HG03139 (cell line): ENCODE measurements around the gene PPA1.
"Not testable (repeated sequence)": the region's sequence is repeated elsewhere in the genome, so short reads cannot be mapped to it uniquely, and the experiment has no call there.

Experiments
- ATAC-seq: cut with Tn5 transposase; IDR thresholded peaks from one replicate; pipeline ENCODE4 v1.9.1; 2021; ENCODE audit not compliant: unreplicated experiment

PPA1 gene

DNA sequence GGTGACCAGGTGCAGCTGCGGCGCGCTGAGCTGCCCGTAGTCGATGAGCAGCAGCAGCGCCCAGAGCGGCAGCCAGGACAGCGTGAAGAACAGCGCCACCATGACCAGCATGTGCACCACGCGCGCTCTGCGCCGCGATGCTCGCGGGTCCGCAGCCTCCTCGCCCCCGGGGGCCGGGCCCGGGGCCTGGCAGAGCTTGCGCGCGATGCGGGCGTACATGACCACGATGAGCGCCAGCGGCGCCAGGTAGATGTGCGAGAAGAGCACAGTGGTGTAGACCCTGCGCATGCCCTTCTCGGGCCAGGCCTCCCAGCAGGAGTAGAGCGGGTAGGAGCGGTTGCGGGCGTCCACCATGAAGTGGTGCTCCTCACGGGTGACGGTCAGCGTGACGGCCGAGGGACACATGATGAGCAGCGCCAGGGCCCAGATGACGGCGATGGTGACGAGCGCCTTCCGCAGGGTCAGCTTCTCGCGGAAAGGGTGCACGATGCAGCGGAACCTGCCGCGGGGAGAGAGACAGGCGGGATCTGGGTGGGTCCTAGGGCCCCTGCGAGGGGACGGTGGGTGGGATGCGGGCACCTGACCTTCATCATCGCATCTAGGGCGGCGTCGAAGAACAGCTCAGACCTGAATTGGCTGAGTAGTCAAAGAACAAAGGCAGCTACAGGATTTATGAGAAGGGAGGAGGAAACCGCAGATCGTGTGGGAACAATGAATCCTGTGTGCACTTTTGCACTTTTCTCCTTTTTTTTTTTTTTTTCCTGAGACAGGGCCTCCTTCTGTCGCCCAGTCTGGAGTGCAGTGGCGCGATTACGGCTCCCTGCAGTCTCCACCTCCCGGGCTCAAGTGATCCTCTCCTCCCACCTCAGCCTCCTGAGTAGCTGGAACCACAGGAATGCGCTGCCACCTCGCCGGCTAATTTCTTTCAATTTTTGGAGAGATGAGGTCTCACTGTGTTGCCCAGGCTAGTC, 22.4 kb upstream of the PPA1 start:
- ATAC-seq: no peak

DNA sequence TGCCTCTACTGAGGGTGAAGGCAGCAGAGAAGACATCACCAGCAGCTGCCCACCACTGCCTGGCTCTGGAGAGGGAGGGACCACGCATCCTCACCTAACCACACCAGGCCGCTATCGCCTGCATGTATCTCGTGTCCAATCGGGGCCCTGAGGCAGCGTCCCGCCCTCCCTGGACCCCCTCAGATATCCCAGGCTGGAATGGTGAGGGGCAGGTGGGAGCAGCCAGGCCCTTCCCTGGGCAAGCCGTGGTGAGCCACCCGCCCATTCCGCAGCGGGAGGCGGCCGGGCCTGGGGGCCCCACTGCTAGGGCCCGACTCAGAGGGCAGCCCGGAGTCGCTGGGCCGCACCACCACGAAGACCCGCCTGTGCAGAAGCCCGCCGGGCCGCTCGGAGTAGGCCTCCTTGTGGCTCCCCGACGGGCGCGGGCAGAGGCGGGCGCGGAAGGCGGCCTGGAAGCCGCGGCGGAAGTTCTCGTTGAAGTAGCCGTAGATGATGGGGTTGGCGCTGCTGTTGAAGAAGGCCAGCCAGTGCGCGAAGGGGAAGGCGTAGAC, 21.6 kb upstream of the PPA1 start:
- ATAC-seq: no peak

DNA sequence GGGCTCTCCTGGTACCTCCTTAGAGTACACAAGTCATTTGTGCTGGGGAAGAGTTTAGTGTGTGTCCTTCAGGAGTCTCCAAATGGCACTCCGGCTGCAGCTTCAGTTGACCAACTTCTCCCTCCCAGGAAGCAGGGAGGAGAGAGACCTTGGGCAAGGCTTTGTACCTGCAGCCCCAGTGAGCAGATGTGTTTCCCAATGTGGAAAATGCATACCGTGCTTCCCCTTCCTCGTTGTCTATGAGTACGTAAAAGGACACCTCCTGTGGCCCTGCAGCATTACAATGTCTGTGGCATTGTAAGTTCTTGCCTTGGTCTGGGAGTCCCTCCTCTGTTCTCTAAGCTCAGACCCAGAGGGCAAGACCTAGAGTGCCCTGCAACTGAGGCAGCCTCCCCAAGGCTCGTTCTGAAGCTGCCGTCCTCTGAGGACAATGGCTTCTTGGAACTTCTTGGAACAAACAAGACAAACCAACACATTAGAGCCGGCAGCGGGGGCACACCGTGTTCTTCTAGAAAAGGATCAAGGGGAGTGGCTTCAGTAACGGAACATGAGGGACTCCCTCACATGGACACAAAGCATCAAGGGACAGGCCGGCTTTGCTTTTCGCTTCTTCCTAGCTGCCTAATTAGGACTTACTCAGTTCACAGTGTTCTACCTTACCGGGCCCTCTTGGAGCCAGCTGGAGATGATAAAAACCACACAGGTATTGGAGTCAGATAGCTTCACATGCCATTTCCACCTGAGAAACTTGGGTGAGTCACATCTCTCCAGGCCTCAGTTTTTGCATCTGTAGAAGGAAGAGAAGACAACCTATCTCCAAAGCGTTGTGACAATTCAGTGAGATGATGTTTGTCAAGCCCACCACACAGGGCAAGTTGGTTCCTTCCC, 20.9 kb upstream of the PPA1 start:
- no peak for ATAC-seq

DNA sequence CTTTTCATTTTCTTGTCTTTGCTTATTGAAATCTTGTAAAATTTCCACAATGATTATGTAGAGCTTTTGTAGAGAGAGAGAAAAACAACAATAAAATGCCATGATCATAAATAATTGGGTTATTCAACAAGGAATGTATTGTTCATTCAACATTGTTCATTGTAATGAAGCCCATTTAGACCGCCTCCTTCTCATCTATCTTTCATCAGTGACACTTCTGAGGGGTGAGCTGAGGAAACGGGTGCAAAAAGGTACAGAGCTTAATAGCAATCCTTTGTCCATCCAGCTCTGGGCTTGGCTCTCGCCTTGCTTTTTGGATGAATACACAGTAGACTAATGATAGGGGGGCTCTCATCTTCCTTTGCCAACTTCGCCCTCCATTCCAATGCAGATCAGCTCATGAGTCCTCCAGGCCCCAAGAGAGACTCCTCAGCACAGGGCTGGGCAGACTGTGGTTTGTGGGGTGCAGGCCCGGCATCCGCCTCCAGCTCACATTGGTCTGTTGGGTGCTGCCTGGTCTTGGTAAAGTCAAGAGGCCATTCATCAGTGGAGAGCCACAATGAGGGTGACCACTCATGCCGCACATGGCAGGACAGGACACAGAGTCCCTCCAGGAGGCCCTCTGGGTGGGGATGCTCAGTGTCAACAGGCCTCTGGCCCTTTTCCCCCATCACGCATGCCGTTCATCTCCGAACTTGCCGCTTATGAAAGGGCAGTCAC, 17.9 kb upstream of the PPA1 start:
- ATAC-seq: no peak

DNA sequence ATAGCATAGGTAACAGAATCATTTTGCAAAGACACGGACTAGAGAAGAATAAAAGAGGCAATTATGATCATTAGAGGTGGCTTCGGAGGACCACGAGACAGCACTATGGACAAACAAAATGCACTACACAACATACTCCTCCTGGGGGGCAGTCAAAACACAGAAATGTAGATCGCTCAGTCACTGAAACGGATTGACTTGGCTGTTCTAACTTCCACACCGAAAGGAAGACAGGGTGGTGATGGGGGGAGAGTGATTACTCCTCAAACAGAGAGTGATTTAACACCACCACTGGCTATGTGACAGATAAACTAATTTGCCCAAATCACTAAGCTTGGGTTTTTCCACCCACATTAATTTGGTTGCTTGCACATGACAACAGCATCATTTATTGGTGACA, 14.1 kb upstream of the PPA1 start:
- ATAC-seq: no peak

DNA sequence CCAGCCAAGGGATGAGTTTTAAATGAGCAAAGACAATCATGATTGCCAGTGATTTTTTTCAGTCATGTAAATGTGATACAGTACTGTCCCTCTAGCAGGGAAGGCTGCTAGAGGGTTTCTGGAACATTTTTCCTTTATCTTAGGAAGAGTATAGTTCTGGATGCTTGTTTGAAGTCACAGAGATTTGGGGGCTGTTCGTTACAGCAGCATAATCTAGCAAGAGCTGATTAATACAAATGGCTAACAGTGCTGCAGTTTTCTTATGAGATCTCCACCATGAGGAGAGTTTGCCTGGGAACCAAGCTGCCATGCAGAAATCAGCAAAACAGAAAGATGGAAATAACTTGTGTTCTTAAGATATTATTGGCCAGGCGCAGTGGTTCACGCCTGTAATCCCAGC, 7.9 kb upstream of the PPA1 start:
- ATAC-seq: no peak

DNA sequence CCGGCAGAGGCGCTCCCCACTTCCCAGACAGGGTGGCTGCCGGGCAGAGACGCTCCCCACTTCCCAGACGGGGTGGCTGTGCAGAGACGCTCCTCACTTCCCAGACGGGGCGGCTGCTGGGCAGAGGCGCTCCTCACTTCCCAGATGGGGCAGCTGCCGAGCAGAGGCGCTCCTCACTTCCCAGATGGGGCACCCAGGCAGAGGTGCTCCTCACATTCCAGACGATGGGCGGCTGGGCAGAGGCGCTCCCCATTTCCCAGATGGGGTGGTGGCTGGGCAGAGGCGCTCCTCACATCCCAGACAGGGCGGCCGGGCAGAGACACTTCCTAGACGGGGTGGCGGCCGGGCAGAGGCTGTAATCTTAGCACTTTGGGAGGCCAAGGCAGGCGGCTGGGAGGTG, 6.8 kb upstream of the PPA1 start:
- not testable (repeated sequence) for ATAC-seq

DNA sequence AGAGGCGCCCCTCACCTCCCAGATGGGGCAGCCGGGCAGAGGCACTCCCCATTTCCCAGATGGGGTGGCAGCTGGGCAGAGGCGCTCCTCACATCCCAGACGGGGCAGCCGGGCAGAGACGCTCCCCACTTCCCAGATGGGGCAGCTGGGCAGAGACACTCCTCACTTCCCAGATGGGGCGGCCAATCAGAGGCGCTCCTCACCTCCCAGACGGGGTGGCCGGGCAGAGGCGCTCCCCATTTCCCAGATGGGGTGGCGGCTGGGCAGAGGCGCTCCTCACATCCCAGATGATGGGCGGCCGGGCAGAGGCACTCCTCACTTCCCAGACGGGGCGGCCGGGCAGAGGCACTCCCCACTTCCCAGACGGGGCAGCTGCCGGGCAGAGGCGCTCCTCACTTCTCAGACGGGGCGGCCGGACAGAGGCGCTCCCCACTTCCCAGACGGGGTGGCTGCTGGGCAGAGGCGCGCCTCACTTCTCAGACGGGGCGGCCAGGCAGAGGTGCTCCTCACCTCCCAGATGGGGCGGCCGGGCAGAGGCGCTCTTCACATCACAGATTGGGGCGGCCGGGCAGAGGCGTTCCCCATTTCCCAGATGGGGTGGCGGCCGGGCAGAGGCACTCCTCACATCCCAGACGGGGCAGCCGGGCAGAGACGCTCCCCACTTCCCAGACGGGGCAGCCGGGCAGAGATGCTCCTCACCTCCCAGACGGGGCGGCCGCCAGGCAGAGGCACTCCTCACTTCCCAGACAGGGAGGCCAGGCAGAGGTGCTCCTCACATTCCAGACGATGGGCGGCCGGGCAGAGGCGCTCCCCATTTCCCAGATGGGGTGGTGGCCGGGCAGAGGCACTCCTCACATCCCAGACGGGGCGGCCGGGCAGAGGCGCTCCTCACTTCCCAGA, 6.1 kb upstream of the PPA1 start:
- not testable (repeated sequence) for ATAC-seq

DNA sequence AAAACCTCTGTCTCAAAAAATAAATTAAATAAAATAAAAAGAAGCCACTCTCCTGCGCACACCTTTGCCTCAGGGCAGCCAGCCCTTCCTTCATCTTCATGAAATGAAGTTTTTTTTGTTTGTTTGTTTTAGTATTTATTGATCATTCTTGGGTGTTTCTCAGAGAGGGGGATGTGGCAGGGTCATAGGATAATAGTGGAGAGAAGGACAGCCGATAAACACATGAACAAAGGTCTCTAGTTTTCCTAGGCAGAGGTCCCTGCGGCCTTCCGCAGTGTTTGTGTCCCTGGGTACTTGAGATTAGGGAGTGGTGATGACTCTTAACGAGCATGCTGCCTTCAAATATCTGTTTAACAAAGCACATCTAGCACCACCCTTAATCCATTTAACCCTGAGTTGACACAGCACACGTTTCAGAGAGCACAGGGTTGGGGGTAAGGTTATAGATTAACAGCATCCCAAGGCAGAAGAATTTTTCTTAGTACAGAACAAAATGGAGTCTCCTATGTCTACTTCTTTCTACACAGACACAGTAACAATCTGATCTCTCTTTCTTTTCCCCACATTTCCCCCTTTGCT, 4.8 kb upstream of the PPA1 start:
- ATAC-seq: not testable (repeated sequence)

DNA sequence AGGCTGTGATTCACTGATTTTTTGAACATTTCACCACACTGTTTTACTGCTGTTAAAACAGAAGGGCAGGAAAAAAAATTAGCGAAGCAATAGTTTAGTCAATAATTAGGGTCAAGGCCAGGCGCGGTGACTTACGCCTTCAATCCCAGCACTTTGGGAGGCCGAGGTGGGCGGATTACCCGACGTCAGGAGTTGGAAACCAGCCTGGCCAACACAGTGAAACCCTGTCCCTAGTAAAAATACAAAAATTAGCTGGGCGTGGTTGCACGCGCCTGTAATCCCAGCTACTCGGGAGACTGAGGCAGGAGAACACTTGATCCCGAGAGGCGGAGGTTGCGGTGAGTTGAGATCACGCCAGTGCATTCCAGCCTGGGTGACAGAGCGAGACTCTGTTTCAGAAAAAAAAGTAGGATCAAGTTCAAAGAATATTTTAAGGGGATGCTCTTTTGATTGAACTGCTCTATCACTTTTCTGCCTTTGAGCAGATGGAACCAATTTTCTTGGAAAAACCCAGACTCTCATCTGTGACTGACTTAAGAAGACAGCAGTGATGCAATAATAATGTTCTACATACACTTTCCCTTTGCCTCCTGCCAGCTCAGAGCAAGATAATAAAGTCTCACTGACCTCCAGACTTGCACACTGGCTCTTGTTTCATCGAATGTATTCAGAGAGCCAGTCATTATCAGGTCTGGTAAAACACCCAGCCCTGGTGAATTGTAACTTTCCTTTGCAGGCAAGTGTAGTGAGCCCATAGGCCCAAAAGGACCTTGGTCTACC, 1.6 kb upstream of the PPA1 start:
- ATAC-seq: no peak

DNA sequence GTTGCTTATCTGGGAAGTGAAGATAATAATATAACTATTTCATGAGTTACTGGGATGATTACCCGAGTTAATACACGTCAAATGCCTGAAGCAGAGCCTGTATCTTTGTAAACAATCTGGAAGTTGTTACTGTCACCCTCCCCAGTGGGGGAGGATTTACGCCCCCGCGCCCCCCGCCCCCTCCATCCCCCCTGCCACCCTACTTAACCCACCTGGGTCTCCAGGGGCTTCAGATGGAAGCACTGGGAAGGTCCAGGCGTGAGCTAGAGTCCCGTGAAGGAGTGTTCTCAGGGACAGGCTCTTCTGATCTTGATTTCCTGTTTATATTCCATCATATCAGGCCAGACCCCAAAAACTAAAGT, 691 bp upstream of the PPA1 start:
- ATAC-seq: no peak

DNA sequence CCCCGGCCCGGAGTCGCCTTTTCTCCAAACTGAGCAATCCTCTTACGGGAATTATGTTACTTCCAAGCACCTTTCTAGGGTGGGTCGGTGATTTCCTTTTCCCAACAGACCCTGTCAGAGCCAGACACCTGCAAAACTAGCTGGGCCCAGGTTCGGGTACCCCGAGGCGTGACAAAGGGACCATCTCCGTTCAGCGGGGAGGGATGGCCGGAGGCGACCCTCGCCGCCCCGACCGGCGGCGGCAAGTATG, 445 bp downstream of the PPA1 start:
- no peak for ATAC-seq

DNA sequence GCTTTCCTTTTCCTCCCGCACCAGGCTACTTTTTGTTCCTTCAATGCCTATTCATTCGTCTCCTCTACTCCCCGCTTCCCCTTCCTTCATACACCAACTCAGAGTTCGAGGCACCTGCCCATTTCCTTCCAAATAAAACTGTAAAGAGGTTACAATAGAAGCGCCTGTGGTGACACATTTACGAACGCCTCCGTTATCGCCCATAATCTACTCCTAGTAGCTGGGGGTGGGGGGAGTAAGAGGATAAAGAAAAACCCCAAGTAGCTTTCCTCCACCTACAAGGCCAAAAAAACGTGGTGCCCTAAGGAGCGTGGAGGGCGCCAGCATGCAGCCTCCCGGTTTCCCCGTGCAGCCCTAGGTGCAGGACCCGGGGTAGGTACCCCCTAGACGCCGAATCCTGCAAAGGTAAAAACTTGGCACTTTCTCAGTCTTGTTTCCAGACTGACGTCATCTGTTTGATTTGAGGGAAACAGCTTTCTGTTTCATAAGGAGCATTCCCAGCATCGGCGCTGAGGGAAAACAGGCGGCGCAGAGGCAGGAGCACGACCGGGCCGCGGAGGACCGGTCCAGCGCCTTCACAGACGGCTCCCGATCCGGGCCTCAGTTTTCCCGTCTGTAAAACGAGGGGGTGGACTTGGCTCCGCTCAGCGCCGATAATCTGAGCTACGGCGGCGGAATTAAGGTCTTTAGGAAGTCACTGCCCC, 922 bp downstream of the PPA1 start:
- ATAC-seq: no peak

DNA sequence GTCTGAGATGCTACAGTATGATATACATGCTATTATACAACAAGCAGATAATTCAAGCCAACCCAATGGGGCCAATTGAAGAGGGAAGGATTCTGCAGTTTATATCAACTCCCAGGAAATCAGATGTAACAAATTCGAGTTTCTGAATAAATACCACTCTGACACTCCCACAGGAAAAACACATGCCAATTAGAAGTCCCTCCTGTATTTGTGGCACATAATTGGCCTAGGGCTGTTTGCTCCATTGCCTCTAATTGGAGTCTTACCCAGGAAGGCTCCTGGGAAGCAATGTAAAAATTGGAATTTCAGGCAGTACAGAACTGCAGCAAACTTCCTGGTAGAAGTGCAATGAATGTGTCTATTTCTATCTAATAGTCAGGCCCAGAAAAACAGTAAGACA, 4.7 kb downstream of the PPA1 start:
- no peak for ATAC-seq

DNA sequence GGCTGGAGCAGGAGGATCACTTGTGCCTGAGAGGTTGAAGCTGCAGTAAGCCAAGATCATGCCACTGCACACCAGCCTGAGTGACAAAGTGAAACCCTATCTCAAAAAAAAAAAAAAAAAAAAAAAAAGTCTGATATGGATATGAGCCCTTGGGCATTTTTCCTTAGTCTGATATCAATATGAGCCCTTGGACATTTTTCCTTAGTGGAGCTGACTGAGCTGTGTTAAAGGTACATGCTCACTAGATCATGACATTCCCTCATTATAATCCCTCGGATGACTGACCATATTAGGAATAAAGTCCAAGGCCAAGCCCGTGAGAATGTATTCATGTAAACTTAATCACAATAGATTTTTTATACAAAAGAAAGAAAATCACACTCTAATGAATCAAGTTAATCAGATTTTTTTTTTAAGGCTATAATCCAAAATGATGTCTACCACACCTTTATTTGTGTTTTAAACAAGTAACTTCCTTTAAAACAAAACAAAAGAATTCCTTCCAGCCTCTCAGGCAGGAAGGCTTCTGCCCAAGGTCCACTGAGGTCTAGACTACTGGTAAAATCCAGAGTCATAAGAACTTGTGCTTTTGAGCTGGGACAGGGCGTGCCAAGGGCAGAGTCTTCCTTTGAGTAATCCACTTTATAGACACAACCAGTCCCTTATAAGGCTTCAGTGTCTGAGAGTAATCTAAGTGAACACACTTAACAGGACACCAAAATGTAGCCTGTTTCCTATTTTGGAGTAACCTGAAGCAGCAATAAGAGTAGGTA, 5.5 kb downstream of the PPA1 start:
- ATAC-seq: no peak

DNA sequence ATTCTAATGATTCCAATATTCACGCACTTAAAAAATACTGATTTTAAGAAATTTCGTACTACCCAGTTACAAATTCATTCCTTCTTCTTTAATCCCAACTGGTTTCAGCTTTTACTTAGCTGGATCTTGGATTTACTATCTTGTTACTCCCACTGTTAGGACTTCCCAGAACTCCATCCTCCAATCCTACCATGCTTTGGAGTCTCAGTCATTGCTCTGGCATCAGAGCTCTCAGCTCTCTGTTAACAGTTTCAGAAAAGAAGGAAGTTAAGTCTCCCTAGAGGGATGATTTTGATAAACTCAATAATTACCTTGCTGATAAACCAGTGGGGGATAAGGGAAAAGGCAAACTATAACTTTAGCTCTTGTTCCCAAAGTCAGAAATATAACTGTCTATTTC, 9.5 kb downstream of the PPA1 start:
- ATAC-seq: no peak

DNA sequence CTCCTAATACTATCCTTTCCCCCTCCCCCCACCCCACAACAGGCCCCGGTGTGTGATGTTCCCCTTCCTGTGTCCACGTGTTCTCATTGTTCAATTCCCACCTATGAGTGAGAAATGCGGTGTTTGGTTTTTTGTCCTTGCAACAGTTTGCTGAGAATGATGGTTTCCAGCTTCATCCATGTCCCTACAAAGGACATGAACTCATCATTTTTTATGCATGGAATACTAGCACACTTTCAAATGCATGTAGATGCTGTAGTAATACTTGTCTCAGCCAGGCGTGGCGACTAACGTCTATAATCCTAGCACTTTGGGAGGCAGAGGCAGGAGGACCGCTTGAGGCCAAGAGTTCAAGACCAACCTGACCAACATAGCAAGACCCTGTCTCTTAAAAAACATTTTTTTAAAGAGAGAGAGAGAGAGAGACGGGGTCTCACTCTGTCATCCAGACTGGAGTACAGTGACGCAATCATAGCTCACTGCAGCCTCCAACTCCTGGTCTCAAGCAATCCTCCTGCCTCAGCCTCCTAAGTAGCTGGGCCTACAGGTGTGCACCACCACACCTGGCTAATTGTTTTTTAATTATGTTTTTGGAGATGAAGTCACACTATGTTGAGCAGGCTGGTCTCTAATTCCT, 10.3 kb downstream of the PPA1 start:
- not testable (repeated sequence) for ATAC-seq
